Type B pancreatic cell (in vitro differentiated cells): ENCODE results near the gene CUX1. TPM values are rescaled to one million over a fixed set of nuclear protein-coding genes. Genes with fewer than 3 reads are reported as not detected.
"Not testable (repeated sequence)": the region's sequence is repeated elsewhere in the genome, so short reads cannot be mapped to it uniquely, and the experiment has no call there.

Experiments used
- DNase-seq: peaks from one replicate; pipeline ENCODE4 v3.0.0; 2021; ENCODE audit warnings: mixed read lengths; ENCODE audit not compliant: unreplicated experiment; ENCODE audit errors: extremely low spot score
- H3K27ac Mint-ChIP-seq: 2 replicates; pipeline ENCODE4 v1.8.0; 2021; ENCODE audit warnings: mild to moderate bottlenecking, mixed read lengths
- H3K27me3 Mint-ChIP-seq: 2 replicates; pipeline ENCODE4 v1.8.0; 2021; ENCODE audit warnings: mixed read lengths
- H3K36me3 Mint-ChIP-seq: 2 replicates; pipeline ENCODE4 v1.8.0; 2021; ENCODE audit warnings: mixed read lengths
- H3K4me1 Mint-ChIP-seq: one replicate; pipeline ENCODE4 v1.8.0; 2021; ENCODE audit warnings: mixed read lengths; ENCODE audit not compliant: unreplicated experiment
- H3K4me3 Mint-ChIP-seq: 2 replicates; pipeline ENCODE4 v1.8.0; 2021; ENCODE audit warnings: mild to moderate bottlenecking, mixed read lengths
- H3K9me3 Mint-ChIP-seq: 2 replicates; pipeline ENCODE4 v1.8.0; 2021; ENCODE audit warnings: mixed read lengths
- CTCF ChIP-seq: fragments of 200-600 bp; sonication (generic); conservative IDR thresholded peaks from 2 replicates; pipeline ENCODE4 v1.5.0; 2021; ENCODE audit warnings: antibody characterized with exemption, mild to moderate bottlenecking
- total RNA-seq: library from RNA; stranded (reverse); gene quantifications from 2 replicates; pipeline ENCODE4 v1.2.1, GENCODE V29; 2021; ENCODE audit warnings: low replicate concordance

The CUX1 gene
- total RNA-seq, 1 donor from 2014 or later, result 76.4 TPM

GRCh38 chr7:101845974-101846373, 28.5 kb downstream of the CUX1 start:
- no peak overlapping the region for H3K4me3 Mint-ChIP-seq
- peaks cover 15% of the 10 kb centered on the region for H3K36me3 Mint-ChIP-seq
- DNase-seq, result no peak
- no peaks in the 10 kb centered on the region for H3K4me1 Mint-ChIP-seq
- H3K9me3 Mint-ChIP-seq, result no peaks in the 10 kb centered on the region
- no peak overlapping the region for H3K27ac Mint-ChIP-seq
- no peak for TF ChIP-seq CTCF
- no peaks in the 10 kb centered on the region for H3K27me3 Mint-ChIP-seq

- H3K36me3 Mint-ChIP-seq, result peaks cover 15% of the 10 kb centered on the region
- no peaks in the 10 kb centered on the region for H3K27me3 Mint-ChIP-seq
- H3K9me3 Mint-ChIP-seq, result no peaks in the 10 kb centered on the region
- DNase-seq, result no peak
- no peak overlapping the region for H3K27ac Mint-ChIP-seq
- TF ChIP-seq CTCF, result no peak
- no peak overlapping the region for H3K4me3 Mint-ChIP-seq
- peaks cover 4% of the 10 kb centered on the region for H3K4me1 Mint-ChIP-seq
Observed at GRCh38 chr7:101846800-101847538, 29.5 kb downstream of the CUX1 start.

- no peaks in the 10 kb centered on the region for H3K9me3 Mint-ChIP-seq
- TF ChIP-seq CTCF, result no peak
- no peak overlapping the region for H3K4me3 Mint-ChIP-seq
- H3K27me3 Mint-ChIP-seq, result no peaks in the 10 kb centered on the region
- H3K4me1 Mint-ChIP-seq, result peaks cover 4% of the 10 kb centered on the region
- DNase-seq, result no peak
- no peak overlapping the region for H3K27ac Mint-ChIP-seq
- H3K36me3 Mint-ChIP-seq, result peaks cover 15% of the 10 kb centered on the region
Observed at GRCh38 chr7:101848208-101848951, 31.0 kb downstream of the CUX1 start.

GRCh38 chr7:101849314-101849713, 31.9 kb downstream of the CUX1 start:
- H3K27me3 Mint-ChIP-seq, H3K27ac Mint-ChIP-seq, DNase-seq, H3K4me1 Mint-ChIP-seq, H3K9me3 Mint-ChIP-seq, H3K4me3 Mint-ChIP-seq: not testable (repeated sequence)
- peaks cover 15% of the 10 kb centered on the region for H3K36me3 Mint-ChIP-seq

- DNase-seq, H3K27me3 Mint-ChIP-seq, H3K9me3 Mint-ChIP-seq, H3K4me3 Mint-ChIP-seq, H3K27ac Mint-ChIP-seq: not testable (repeated sequence)
- peaks cover 28% of the 10 kb centered on the region for H3K4me1 Mint-ChIP-seq
- H3K36me3 Mint-ChIP-seq, result peaks cover 15% of the 10 kb centered on the region
Observed at GRCh38 chr7:101852364-101852763, 34.9 kb downstream of the CUX1 start.

- H3K9me3 Mint-ChIP-seq, result no peaks in the 10 kb centered on the region
- no peaks in the 10 kb centered on the region for H3K27me3 Mint-ChIP-seq
- no peak for TF ChIP-seq CTCF
- peaks cover 38% of the 10 kb centered on the region for H3K4me1 Mint-ChIP-seq
- H3K27ac Mint-ChIP-seq, result no peak overlapping the region
- H3K36me3 Mint-ChIP-seq, result peaks cover 12% of the 10 kb centered on the region
- no peak overlapping the region for H3K4me3 Mint-ChIP-seq
- DNase-seq, result no peak
Observed at GRCh38 chr7:101853684-101854083, 36.3 kb downstream of the CUX1 start.
